Astrocyte of the spinal cord (primary cell): ENCODE measurements around the gene ABLIM2.

Experiments used
- DNase-seq: peaks from one replicate; pipeline ENCODE4 v3.0.0; 2011; ENCODE audit warnings: low read depth, low spot score
- H3K4me3 ChIP-seq: 2 replicates; pipeline ENCODE4 v1.5.1; 2011; ENCODE audit warnings: low read depth, mild to moderate bottlenecking, low read length, moderate library complexity
- CTCF ChIP-seq: IDR thresholded peaks from 2 replicates; pipeline ENCODE4 v1.5.1; 2012; ENCODE audit warnings: low read depth, mild to moderate bottlenecking, low read length, inconsistent platforms
- in situ Hi-C: cut with HindIII; loops from 2 replicates; pipeline ENCODE4 v1.10.0; 2017; ENCODE audit warnings: low sequenced_read_pairs

ABLIM2 gene

DNA sequence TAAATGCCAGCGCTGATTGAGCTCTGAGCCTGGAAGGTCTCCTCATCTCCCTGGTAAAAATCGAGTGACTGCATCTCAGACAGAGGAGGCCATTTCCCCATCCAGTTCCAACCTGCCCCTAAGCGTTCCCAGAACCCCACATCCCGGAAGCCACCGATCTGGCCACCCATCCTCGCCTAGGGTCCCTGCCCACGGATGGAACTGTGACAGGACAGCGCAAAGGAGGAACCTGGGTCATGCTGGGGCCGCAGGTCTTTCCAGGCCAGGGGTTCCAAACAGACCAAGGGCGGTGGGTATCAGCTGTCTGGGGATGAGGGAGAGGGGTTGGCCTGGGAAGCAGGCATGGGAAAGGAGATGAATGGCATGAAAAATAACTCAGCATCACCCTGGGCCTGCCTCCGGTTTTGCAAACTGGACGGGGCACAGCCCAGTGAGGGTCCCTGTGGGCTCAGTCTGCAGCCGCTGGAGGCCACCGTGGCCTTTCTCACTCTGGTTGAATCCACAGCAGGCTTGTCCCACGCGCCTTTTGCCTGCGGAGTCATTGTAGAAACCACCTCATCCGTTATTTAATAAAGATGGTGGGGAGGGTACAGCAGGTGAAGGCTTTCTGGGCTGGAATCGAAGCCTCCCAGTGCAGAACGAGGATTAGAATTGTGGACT, 49.1 kb downstream of the ABLIM2 start:
- H3K4me3 ChIP-seq: no peak overlapping the region
- no peak for DNase-seq
- TF ChIP-seq CTCF: no peak
- in situ Hi-C loops: no loop called here

- H3K4me3 ChIP-seq: no peak overlapping the region
- DNase-seq: no peak
- TF ChIP-seq CTCF: no peak
- in situ Hi-C loops: no loop called here
Observed at GRCh38 chr4:8108991-8109390, 49.6 kb downstream of the ABLIM2 start.

DNA sequence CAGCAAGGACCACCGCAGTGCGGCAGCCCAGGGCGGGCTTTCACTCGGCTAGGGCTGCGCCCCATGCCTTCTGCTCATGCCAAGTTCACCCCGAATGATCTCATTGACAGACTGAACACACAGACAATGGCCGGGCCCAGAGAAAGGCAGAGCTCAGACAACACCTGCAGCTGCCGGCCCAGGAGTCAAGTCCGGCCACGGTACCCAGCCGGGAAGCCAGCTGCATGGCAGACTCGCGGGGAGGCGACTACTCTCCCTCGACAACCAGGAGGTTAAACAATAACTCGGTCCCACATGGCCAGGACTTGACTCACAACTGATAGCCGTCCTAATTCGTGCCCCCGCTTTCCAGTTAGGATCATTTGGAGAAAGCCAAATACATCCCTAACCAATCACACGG, 50.4 kb downstream of the ABLIM2 start:
- no peak overlapping the region for H3K4me3 ChIP-seq
- TF ChIP-seq CTCF: no peak
- in situ Hi-C loops: no loop called here
- DNase-seq: no peak

DNA sequence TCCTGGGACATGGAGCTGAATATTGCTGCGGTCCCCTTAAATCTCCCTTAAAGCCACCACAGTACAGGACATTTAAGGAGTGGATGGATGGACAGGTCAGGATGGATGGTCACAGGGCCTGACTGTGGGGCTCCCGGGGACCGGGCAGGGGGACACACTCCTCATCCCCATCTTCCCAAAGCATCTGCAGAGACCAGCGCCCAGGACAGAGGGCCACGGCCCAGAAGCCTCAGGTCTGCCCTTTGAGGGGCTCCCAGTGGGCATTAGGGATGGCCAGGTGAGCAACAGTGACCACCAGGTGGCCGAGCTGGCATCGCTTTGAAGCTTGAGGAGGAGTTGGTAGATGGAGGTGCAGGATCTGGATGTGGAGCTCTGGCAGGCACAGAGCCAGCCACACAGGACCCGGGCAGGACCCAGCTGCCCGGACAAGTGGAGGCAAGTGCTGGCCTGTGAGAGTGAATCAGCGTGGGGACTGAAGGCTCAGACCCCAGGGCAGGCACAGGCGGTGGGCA, 51.4 kb downstream of the ABLIM2 start:
- DNase-seq: no peak
- no peak for TF ChIP-seq CTCF
- H3K4me3 ChIP-seq: no peak overlapping the region
- in situ Hi-C loops: no loop called here

DNA sequence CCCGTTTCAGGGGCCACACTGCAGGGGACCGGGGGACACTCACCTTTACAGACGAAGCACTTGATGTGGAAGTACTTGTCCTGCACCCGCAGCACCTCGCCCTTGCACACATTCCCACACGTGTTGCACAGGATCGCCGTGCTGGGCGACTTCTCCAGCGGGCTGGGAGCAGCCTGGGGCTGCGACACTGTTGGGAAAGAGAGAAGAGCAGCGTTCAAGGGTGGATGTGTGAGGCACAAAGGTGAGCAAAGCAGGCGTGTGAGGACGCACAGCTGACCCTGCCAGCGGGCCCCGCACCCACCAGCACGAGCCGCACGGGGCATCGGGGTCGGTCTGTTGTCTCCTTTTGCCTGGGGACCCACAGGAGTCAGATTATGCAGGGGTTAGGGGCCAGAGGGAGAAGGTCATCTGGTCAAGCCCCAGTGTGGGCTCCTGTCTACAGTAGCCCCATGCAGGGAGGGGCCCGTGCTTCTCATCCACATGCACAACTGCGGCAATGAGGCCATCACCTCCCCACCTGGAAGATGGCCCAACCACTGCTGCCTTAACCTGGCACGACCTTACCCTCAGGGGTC, 52.1 kb downstream of the ABLIM2 start:
- in situ Hi-C loops: no loop called here
- no peak for TF ChIP-seq CTCF
- no peak for DNase-seq
- H3K4me3 ChIP-seq: no peak overlapping the region

- no peak overlapping the region for H3K4me3 ChIP-seq
- in situ Hi-C loops: no loop called here
- no peak for TF ChIP-seq CTCF
- DNase-seq: no peak
Observed at GRCh38 chr4:8105306-8106100, 53.1 kb downstream of the ABLIM2 start.
